ENCODE measurements around the gene NOSTRIN. TPM values are rescaled to one million over a fixed set of nuclear protein-coding genes. Genes with fewer than 3 reads are reported as not detected.

Gene NOSTRIN
- total RNA-seq, 1 donor, result 0.81 TPM

DNA sequence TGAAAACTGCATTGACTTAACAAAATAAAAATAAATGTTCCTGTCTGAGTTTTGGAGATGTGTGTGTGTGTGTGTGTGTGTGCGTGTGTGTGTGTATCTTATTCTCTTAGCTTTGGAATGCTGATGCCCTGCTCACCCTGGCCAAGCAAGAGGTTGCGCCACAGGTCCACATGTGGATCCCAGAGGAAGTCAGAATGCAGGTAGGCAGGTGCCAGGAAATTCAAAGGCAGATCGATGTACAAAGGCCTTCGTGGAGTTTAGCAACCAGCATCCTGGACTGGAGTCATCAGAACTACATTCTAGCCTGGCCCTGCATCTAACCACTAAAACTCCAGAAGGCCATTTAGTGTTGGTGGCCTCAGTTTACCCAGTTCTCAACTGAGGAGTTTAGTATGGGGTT, 111.1 kb downstream of the NOSTRIN start:
- DNase-seq (ENCODE audit: low read depth), result no peak
- no peak overlapping the region for H3K4me3 ChIP-seq (ENCODE audit: low read depth, low read length)
- TF ChIP-seq, protein P1, sequence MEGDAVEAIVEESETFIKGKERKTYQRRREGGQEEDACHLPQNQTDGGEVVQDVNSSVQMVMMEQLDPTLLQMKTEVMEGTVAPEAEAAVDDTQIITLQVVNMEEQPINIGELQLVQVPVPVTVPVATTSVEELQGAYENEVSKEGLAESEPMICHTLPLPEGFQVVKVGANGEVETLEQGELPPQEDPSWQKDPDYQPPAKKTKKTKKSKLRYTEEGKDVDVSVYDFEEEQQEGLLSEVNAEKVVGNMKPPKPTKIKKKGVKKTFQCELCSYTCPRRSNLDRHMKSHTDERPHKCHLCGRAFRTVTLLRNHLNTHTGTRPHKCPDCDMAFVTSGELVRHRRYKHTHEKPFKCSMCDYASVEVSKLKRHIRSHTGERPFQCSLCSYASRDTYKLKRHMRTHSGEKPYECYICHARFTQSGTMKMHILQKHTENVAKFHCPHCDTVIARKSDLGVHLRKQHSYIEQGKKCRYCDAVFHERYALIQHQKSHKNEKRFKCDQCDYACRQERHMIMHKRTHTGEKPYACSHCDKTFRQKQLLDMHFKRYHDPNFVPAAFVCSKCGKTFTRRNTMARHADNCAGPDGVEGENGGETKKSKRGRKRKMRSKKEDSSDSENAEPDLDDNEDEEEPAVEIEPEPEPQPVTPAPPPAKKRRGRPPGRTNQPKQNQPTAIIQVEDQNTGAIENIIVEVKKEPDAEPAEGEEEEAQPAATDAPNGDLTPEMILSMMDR (IDR thresholded peaks at IDR 0.05; ENCODE audit: insufficient read depth, low read length), result no peak

Other genes with a start within 250 kb of the NOSTRIN start
- 19.3 TPM in 1 of 2 replicates, not detected in the other for gene SPC25, start 87.8 kb downstream of the NOSTRIN start, total RNA-seq (ENCODE audit: low replicate concordance)
- gene G6PC2, start 98.7 kb downstream of the NOSTRIN start, total RNA-seq (ENCODE audit: low replicate concordance), result not detected in 2 replicates
- not detected in 2 replicates for gene ABCB11, start 228.7 kb downstream of the NOSTRIN start, total RNA-seq (ENCODE audit: low replicate concordance)

All from fibroblast of the aortic adventitia (primary cell).